K562 (cell line): ENCODE data around the gene RAB31. TPM values are rescaled to one million over a fixed set of nuclear protein-coding genes. Genes with fewer than 3 reads are reported as not detected.

Experiments used
- CXXC5 ChIP-seq: fragments of 250-450 bp; sonication (Bioruptor Pico); IDR thresholded peaks from 2 replicates; pipeline ENCODE4 v1.8.0; 2022; ENCODE audit warnings: inconsistent platforms, mild to moderate bottlenecking, moderate library complexity
- ELF1 ChIP-seq: fragments of 200-800 bp; sonication (Bioruptor generic); IDR thresholded peaks from 2 replicates; pipeline ENCODE4 v1.6.1; 2016; ENCODE audit warnings: missing genetic modification characterization, missing compliant biosample characterization
- ETS2 ChIP-seq: IDR thresholded peaks from 2 replicates; pipeline ENCODE4 v1.6.1; 2016; ENCODE audit warnings: borderline replicate concordance, missing genetic modification characterization, mild to moderate bottlenecking, moderate library complexity, missing compliant biosample characterization; ENCODE audit not compliant: poor library complexity, severe bottlenecking
- ETV5 ChIP-seq: sonication (generic); formaldehyde crosslinking; IDR thresholded peaks from 2 replicates; pipeline ENCODE4 v1.4.0; 2020; ENCODE audit warnings: low read depth, mild to moderate bottlenecking, missing genetic modification reagents
- EWSR1 ChIP-seq: fragments of 450-650 bp; IDR thresholded peaks from 2 replicates; pipeline ENCODE4 v1.6.1; 2018; ENCODE audit warnings: borderline replicate concordance, mild to moderate bottlenecking, low read depth, moderate library complexity; ENCODE audit not compliant: partially characterized antibody
- FOS ChIP-seq: IDR thresholded peaks from 3 replicates; pipeline ENCODE4 v1.6.1; 2011; ENCODE audit not compliant: insufficient read length; ENCODE audit errors: extremely low read depth
- MCM3 ChIP-seq: fragments of 450-650 bp; IDR thresholded peaks from 2 replicates; pipeline ENCODE4 v1.6.1; 2016
- MECOM ChIP-seq: fragments of 250-450 bp; sonication (Bioruptor Pico); IDR thresholded peaks from 2 replicates; pipeline ENCODE4 v1.8.0; 2022; ENCODE audit warnings: inconsistent platforms
- MEIS2 ChIP-seq: fragments of 450-650 bp; IDR thresholded peaks from 2 replicates; pipeline ENCODE4 v1.6.1; 2014; ENCODE audit warnings: mild to moderate bottlenecking; ENCODE audit not compliant: partially characterized antibody
- MTF1 ChIP-seq: fragments of 250-450 bp; sonication (Bioruptor Pico); IDR thresholded peaks from 2 replicates; pipeline ENCODE4 v1.9.0; 2021; ENCODE audit warnings: moderate library complexity, mild to moderate bottlenecking, inconsistent platforms, borderline replicate concordance
- NFIX ChIP-seq: fragments of 250-450 bp; sonication (Bioruptor Pico); IDR thresholded peaks from 2 replicates; pipeline ENCODE4 v1.4.0; 2020; ENCODE audit warnings: low read depth, mild to moderate bottlenecking, moderate library complexity
- PHTF2 ChIP-seq: fragments of 250-450 bp; sonication (Bioruptor Pico); IDR thresholded peaks from 2 replicates; pipeline ENCODE4 v1.5.0; 2021; ENCODE audit warnings: mild to moderate bottlenecking
- RBM15 ChIP-seq: fragments of 200-400 bp; formaldehyde crosslinking; IDR thresholded peaks from 2 replicates; pipeline ENCODE4 v1.6.1; 2018; ENCODE audit warnings: mild to moderate bottlenecking, low read length, moderate library complexity; ENCODE audit not compliant: insufficient read depth
- RCOR1 ChIP-seq, 2 experiments: IDR thresholded peaks; 2 replicates each; pipeline ENCODE4 v1.6.1; 2012; ENCODE audit warnings: low read depth in 2 of 2, low read length in 2 of 2, borderline replicate concordance in 1 of 2, improper control_type of control experiment in 1 of 2
- RNF2 ChIP-seq: sonication (generic); IDR thresholded peaks from 2 replicates; pipeline ENCODE4 v1.6.1; 2016
- SIRT6 ChIP-seq: IDR thresholded peaks from one replicate; pipeline ENCODE4 v1.6.1; 2012; ENCODE audit warnings: low read depth, mild to moderate bottlenecking, control low read depth, inconsistent platforms, low read length, moderate library complexity
- TOE1 ChIP-seq, 2 experiments: fragments of 450-650 bp in 1 of 2; sonication (generic) in 1 of 2; formaldehyde crosslinking in 1 of 2; IDR thresholded peaks; 2 replicates each; pipeline versions ENCODE4 v1.7.1 to v1.8.0; 2016 to 2022; ENCODE audit warnings: borderline replicate concordance in 2 of 2, mild to moderate bottlenecking in 2 of 2, antibody characterized with exemption in 1 of 2, inconsistent platforms in 1 of 2, low read depth in 1 of 2, missing genetic modification reagents in 1 of 2, moderate library complexity in 1 of 2
- ZKSCAN1 ChIP-seq: fragments of 150-350 bp; IDR thresholded peaks from 2 replicates; pipeline ENCODE4 v1.6.1; 2016; ENCODE audit warnings: low read depth, low read length
- ZNF239 ChIP-seq: fragments of 250-450 bp; sonication (Bioruptor Pico); IDR thresholded peaks from 2 replicates; pipeline ENCODE4 v1.4.0; 2020; ENCODE audit warnings: mild to moderate bottlenecking
- ZNF24 ChIP-seq: fragments of 450-650 bp; IDR thresholded peaks from 2 replicates; pipeline ENCODE4 v1.6.1; 2016
- ZNF408 ChIP-seq: fragments of 250-450 bp; sonication (Bioruptor Pico); IDR thresholded peaks from 2 replicates; pipeline ENCODE4 v1.4.0; 2020; ENCODE audit warnings: low read depth, mild to moderate bottlenecking, moderate library complexity
- ZNF695 ChIP-seq: fragments of 450-650 bp; formaldehyde crosslinking; IDR thresholded peaks from 2 replicates; pipeline ENCODE4 v1.4.0; 2020; ENCODE audit warnings: mild to moderate bottlenecking, moderate library complexity
- polyA plus RNA-seq, 8 experiments: library from polyadenylated mRNA; depleted of rRNA in 4 of 8; stranded (reverse) in 5 of 8; unstranded in 3 of 8; fragments of >200 nt; fragmentation: Nextera tagmentation in 2 of 8; fragmentation: Illumina TruSeq in 1 of 8; extraction: Ambion mirVana in 2 of 8; extraction: Trizol in 1 of 8; gene quantifications; 2 replicates each; pipeline versions ENCODE4 v1.2.1 to v1.2.3, GENCODE V29; 2011 to 2014; ENCODE audit warnings: inconsistent platforms in 1 of 8, missing spikeins in 1 of 8
- total RNA-seq, 7 experiments: library from RNA; depleted of rRNA in 6 of 7; stranded (reverse); fragments of >200 nt in 6 of 7; fragmentation: Illumina TruSeq in 2 of 7; extraction: Trizol in 2 of 7; gene quantifications; 2 replicates each; pipeline versions ENCODE4 v1.2.1 to v1.2.3, GENCODE V29; 2011 to 2021; ENCODE audit warnings: low replicate concordance in 1 of 7
- TF ChIP-seq, protein P1 (sequence below): fragments of 250-450 bp; sonication (Bioruptor Pico); IDR thresholded peaks from 2 replicates; pipeline ENCODE4 v1.5.0; 2021; ENCODE audit warnings: mild to moderate bottlenecking, moderate library complexity
- TF ChIP-seq, protein P2 (sequence below): IDR thresholded peaks from 2 replicates; pipeline ENCODE4 v1.6.1; 2014; ENCODE audit warnings: antibody characterized with exemption

The RAB31 gene
- total and polyA plus RNA-seq, 9 of the 15 experiments (the other 6 are each of a cell fraction or from before 2014, with no cell fraction given) = 20.7 to 70.4 (median 41.3) TPM

DNA sequence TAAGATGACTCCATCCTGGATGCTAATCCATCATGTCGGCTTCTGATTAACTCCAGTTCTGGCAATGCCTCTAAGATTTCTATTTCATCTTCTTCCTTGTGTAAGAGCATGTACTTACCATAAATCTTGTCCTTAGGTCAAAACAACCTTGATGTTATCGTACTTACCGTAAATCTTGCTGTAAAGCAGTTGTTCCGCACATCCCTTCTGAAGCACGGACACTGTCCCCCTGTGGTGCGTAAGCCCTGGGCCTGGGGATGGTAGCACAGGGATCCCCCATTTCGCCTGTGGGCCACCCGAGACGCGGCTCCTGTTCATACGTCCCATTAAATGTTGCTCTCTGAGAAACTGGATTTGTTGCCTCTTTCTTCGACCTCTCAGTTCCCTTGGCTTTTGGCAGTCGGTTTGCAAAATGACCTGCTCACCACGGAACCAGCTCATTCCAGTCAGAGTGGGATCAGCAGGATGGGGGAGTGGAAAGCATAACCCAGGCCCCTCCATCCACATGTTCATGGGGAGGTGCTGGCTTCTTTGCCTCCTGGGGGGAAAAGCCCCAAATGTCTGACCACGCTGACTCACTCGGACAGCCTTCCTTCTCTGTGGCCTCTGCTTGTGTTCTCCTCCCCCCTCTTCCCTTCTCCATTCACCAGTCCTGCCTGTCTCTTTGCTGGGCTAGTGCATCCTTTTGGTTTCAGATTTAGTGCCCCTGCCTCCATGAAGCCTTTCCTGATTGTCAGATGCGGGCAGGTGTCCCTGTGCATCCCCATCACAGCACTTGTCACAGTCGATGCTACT, 49.9 kb downstream of the RAB31 start (continued):
- TF ChIP-seq, protein P1, sequence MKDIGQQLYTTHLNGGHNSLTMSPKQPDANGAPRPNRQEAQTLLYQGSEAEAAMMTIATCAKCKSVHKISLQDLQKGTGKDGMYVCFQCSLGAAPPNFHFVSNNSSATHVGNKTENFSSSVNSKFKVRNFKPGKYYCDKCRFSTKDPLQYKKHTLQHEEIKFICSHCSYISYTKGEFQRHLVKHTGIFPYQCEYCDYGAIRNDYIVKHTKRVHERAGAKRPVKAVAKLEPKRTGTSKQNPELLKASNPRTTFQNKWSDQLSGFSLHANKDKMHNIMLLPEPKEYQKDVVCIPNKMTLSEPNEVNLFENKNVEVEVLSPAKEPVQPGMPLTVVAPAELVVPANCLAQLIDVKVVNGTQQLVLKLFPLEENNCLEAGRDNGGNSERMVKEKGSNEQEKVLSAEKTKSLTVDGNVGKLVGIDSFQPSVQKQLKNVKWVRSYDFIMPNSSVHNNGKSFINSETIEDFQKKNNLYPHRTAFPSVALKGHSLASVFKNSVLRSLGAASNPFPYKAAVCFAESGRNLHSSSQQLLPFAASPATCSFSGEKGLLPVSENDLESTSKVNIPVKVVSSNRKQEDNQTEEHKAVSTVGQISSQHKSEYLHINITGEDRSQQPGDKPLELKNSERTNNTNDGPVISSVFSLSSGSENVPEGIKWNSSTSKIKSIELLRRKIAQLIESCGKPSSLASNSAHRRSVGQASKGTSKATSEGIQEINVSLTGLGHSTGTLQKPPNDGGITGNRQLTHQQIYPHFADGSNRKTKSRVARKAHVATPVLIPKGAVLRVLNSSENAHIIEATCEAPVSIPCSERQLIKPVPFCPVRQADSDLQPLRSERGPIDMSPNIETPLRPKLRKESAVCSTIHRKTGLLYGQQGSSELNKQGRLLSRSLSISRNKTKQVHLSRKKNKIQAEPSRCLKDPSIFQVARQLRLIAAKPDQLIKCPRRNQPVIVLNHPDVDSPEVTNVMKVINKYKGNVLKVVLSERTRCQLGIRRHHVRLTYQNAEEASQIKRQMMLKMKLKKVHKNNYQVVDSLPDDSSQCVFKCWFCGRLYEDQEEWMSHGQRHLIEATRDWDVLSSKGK (CRISPR knock-in tag) = no peak
- TF ChIP-seq ZKSCAN1 (no peak), SIRT6 (no peak), TOE1 (IDR thresholded peaks at IDR 0.05; ENCODE audit: borderline replicate concordance) (no peak), TOE1 (CRISPR knock-in tag; IDR thresholded peaks at IDR 0.05; ENCODE audit: borderline replicate concordance, low read depth) (no peak), ELF1 (tag) (peak; percentile 31; the same call in 1 of the 2 replicates), ZNF24 (no peak), MECOM (peak; percentile 60; the same call in 1 of the 2 replicates), ZNF408 (CRISPR knock-in tag) (no peak), CXXC5 (CRISPR knock-in tag) (no peak), MTF1 (CRISPR knock-in tag) (no peak), ETS2 (tag) (no peak), MCM3 (no peak), PHTF2 (CRISPR knock-in tag) (no peak), ZNF239 (no peak), RCOR1 (IDR thresholded peaks at IDR 0.05; ENCODE audit: borderline replicate concordance in 1 of 2, low read depth in 2 of 2, low read length in 2 of 2) (peak in 1 of 2 experiments; percentile 85; a peak in 2 of 4 replicates), RNF2 (0 out of 2 replicates have a peak, but pooled peaks have one; percentile 43), ZNF695 (CRISPR knock-in tag) (no peak), NFIX (CRISPR knock-in tag) (no peak), EWSR1 (no peak), ETV5 (CRISPR knock-in tag) (0 out of 2 replicates have a peak, but pooled peaks have one; percentile 18), RBM15 (no peak), MEIS2 (peak; percentile 99), FOS (no peak)
- TF ChIP-seq, protein P2, sequence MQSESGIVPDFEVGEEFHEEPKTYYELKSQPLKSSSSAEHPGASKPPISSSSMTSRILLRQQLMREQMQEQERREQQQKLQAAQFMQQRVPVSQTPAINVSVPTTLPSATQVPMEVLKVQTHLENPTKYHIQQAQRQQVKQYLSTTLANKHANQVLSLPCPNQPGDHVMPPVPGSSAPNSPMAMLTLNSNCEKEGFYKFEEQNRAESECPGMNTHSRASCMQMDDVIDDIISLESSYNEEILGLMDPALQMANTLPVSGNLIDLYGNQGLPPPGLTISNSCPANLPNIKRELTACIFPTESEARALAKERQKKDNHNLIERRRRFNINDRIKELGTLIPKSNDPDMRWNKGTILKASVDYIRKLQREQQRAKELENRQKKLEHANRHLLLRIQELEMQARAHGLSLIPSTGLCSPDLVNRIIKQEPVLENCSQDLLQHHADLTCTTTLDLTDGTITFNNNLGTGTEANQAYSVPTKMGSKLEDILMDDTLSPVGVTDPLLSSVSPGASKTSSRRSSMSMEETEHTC = no peak
